Cardiac fibroblast (primary cell): Measurements from ENCODE around the gene STAG2.
A peak's percentile ranks its signal among the peaks of the same experiment; 100 is the strongest.

Experiments used
- DNase-seq, 2 donors: peaks; one replicate each; pipeline versions ENCODE4 v3.0.0 to v3.0.0-alpha.2; 2010; ENCODE audit warnings: low read depth in 2 of 2
- H3K4me3 ChIP-seq, 2 donors: replicated peaks in 1 of 2; 1 replicate in 1 of 2; 2 replicates in 1 of 2; pipeline ENCODE4 v1.5.1; 2011; ENCODE audit warnings: low read depth in 2 of 2, low read length in 2 of 2, mild to moderate bottlenecking in 2 of 2, moderate library complexity in 1 of 2
- TF ChIP-seq, protein P1 (sequence below): IDR thresholded peaks from one replicate; pipeline ENCODE4 v1.5.1; 2011; ENCODE audit warnings: low read depth, mild to moderate bottlenecking, low read length, inconsistent platforms

Gene STAG2

GRCh38 chrX:123988423-123989111 lies 27.1 kb downstream of the STAG2 start:
- TF ChIP-seq, protein P1, sequence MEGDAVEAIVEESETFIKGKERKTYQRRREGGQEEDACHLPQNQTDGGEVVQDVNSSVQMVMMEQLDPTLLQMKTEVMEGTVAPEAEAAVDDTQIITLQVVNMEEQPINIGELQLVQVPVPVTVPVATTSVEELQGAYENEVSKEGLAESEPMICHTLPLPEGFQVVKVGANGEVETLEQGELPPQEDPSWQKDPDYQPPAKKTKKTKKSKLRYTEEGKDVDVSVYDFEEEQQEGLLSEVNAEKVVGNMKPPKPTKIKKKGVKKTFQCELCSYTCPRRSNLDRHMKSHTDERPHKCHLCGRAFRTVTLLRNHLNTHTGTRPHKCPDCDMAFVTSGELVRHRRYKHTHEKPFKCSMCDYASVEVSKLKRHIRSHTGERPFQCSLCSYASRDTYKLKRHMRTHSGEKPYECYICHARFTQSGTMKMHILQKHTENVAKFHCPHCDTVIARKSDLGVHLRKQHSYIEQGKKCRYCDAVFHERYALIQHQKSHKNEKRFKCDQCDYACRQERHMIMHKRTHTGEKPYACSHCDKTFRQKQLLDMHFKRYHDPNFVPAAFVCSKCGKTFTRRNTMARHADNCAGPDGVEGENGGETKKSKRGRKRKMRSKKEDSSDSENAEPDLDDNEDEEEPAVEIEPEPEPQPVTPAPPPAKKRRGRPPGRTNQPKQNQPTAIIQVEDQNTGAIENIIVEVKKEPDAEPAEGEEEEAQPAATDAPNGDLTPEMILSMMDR, result no peak
- no peak overlapping the region for H3K4me3 ChIP-seq
- no peak for DNase-seq

DNA sequence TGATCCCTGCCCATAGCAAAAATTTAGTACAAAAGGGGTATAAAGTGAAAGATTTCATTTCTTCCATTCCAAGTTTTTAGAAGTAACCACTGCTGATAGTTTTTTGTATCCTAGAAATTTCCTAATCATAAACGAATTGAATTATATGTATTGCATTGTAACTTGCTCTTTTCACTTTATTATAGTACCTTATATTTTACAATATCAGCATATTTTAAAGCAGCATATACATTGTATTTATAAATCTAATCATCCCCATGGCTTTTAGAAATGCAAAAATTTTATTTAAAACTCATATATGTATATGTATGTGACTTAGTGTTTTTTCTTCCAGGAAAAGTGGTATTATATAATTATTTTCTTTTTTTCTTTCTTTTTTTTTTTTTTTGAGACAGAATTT lies 27.7 kb downstream of the STAG2 start:
- TF ChIP-seq, protein P1, result no peak
- H3K4me3 ChIP-seq, result no peak overlapping the region
- DNase-seq, result no peak

DNA sequence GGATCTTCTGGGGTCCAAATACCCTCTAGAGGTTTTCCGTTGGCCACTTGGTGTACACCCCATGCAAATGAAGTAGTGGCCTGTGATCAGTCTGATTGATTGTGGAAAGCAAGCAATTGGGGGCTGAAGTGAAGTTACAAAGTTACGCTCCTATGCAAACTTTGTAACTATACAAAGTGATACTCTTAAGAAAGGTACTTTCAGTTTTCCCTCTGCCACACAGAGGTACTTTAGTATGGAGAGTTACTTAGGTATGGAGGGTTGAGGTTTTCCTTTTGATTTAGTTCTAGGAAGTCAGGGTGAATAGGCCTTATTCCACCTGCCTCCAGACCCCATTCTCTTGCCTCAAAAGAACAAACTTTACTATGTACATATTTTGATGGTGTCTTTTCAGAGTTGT lies 28.7 kb downstream of the STAG2 start:
- DNase-seq, result no peak
- no peak overlapping the region for H3K4me3 ChIP-seq
- TF ChIP-seq, protein P1, result no peak

DNA sequence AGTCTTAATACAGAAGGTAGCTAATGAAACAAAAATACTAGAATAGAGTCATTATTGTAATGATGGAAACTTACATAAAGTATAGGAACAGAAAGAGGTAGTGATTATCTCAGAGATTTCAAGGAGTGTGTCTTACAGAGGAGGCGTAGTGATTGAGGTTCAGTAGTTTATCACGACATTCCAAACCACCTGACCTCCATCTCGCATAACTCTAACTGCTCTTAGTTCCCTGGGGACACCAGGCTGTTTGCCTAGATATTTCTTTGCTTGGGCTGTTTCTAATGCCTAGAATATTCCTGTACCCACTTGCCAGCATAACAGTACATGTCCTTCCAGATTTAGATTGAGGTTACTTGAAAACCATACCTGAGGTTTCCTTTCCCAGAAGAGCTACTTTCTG lies 29.1 kb downstream of the STAG2 start:
- H3K4me3 ChIP-seq, result no peak overlapping the region
- DNase-seq, result peak in 1 of 2 donors; percentile 27
- TF ChIP-seq, protein P1, result no peak

DNA sequence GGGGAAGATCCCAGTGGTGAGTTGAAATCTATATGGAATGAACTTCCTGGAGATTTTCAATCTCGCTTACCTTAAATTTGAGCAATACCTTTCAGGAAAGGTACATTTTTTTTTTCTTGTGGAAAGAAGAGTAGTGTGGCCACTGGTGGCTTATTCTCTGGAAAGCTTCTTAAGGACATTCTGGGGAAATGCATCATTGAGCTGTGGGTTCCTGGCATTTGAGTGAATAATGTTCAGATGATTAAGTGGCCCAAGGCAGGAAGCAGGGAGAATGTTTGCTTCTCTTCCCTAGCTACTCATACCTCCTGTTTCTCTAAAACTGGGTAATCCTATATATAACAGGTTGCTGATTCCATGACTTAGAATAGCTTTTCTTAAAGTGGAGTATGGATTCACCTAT lies 31.8 kb downstream of the STAG2 start:
- peak; percentile 49 to 86 for DNase-seq
- no peak overlapping the region for H3K4me3 ChIP-seq
- TF ChIP-seq, protein P1, result no peak

GRCh38 chrX:123993904-123994635 lies 32.6 kb downstream of the STAG2 start:
- DNase-seq, result no peak
- TF ChIP-seq, protein P1, result no peak
- H3K4me3 ChIP-seq, result no peak overlapping the region
